SH-SY5Y (cell line): ENCODE data around the gene RDH12.

Source experiments
- GATA2 ChIP-seq: IDR thresholded peaks from 2 replicates; pipeline ENCODE4 v1.6.1; 2011; ENCODE audit warnings: mild to moderate bottlenecking, low read depth, low read length
- GATA3 ChIP-seq: IDR thresholded peaks from 2 replicates; pipeline ENCODE4 v1.6.1; 2011; ENCODE audit warnings: low read depth, mild to moderate bottlenecking, low read length, moderate library complexity

DNA sequence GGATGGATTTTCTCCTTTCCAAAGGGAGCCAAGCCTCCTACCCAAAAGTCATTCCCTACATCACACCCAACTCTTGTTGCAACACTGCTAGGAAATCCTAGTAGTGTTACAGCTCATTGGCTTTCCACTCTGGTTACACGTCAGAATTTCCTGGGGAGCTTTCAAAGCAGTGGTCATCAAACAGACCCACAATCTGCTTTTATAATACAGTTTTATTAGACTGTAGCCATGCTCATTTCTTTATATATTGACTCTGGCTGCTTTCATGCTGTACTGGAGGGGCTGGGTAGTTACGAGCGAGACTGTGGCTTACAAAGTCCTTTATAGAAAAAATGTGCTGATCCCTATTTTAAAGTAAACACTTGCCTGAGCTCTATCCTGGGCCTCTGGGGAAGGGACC lies 80.4 kb downstream of the RDH12 start:
- TF ChIP-seq GATA2 (no peak), GATA3 (no peak)
